Measurements from ENCODE around the gene NEU1. TPM values are rescaled to one million over a fixed set of nuclear protein-coding genes. Genes with fewer than 3 reads are reported as not detected.

The NEU1 gene
- total and polyA plus RNA-seq, 9 donors: 23.7 to 61.1 (median 28.2) TPM

DNA sequence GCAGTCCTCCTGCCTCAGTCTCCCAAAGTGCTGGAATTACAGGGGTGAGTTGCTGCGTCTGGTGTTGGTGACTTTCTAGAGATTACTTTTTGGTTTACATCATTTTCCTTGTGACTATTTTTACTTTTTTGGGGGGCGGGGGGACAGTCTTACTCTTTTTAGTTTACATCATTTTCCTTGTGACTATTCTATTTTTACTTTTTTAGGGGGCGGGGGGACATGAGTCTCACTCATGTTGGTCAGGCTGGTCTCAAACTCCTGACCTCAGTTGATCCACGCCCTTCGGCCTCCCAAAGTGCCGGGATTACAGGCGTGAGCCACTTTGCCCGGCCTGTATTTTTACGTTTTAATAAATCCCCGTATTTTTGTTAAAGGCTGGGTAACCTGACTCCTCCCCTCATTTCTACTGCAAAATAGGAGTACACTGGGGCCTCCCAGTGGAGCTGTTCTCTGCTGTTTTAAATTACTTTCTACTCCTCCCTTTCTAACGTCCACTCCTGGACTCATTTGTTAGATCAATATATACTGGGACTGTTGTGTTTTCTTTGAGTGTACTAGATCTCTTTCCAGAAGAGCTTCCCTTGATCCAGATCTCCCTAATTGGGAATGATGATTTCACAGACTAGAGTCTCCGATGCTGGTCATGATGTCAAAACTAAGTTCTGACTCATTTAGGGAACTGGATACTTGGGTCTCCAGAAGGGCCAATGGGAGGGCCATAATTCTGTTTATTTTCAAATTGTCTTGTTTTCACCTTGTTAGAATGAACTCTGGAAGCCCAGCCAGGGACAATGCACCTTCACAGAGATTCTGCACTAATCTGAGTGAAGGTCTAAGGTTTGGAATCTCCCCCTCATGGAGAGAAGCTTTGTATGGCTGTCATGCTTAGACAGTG lies 25.9 kb downstream of the NEU1 start:
- peak overlapping the region; percentile 97 for H3K4me3 ChIP-seq
- WGBS, 3 donors: 8 to 17% (median 15%) methylated on average over 12 of the region's 12 CpGs
- H3K9me3 ChIP-seq: no peaks in the 10 kb centered on the region
- TF ChIP-seq POLR2A (IDR thresholded peaks at IDR 0.05) (no peak), EP300 (IDR thresholded peaks at IDR 0.05) (no peak)
- TF ChIP-seq, protein P1, sequence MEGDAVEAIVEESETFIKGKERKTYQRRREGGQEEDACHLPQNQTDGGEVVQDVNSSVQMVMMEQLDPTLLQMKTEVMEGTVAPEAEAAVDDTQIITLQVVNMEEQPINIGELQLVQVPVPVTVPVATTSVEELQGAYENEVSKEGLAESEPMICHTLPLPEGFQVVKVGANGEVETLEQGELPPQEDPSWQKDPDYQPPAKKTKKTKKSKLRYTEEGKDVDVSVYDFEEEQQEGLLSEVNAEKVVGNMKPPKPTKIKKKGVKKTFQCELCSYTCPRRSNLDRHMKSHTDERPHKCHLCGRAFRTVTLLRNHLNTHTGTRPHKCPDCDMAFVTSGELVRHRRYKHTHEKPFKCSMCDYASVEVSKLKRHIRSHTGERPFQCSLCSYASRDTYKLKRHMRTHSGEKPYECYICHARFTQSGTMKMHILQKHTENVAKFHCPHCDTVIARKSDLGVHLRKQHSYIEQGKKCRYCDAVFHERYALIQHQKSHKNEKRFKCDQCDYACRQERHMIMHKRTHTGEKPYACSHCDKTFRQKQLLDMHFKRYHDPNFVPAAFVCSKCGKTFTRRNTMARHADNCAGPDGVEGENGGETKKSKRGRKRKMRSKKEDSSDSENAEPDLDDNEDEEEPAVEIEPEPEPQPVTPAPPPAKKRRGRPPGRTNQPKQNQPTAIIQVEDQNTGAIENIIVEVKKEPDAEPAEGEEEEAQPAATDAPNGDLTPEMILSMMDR (IDR thresholded peaks at IDR 0.05): no peak
- no peaks in the 10 kb centered on the region for H3K4me1 ChIP-seq (ENCODE audit: insufficient read depth)
- H3K36me3 ChIP-seq: no peaks in the 10 kb centered on the region
- H3K27me3 ChIP-seq: no peaks in the 10 kb centered on the region
- intact Hi-C loops (cut with DNase I): loop anchor here in 2 of 4 donors (10.0 kb wide), 2 partner anchors 102 to 292 kb away; partner anchors contain the start of genes ATP6V1G2 (in 1 of the 2), CLIC1 (in 1 of the 2), DDX39B (in 1 of the 2) and NFKBIL1 (in 1 of the 2)
- peak in 1 of 5 donors; percentile 16 for DNase-seq
- peak overlapping the region; percentile 49 to 93 for H3K27ac ChIP-seq

DNA sequence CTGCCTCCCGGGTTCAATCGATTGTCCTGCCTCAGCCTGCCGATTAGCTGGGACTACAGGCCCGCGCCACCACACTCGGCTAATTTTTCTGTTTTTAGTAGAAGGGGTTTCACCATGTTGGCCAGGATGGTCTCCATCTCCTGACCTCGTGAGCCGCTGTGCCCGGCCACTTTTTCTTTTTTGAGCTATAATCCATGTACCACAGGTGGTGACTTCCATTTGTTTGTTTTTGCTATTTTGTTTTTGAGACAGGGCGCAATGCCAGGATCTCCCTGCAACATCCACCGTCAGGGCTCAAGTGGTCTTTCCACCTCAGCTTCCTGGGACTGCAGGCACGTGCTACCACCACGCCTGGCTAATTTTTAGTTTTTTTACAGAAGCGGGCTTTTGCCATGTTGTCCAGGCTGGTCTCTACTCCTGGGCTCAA lies 26.6 kb downstream of the NEU1 start:
- no peaks in the 10 kb centered on the region for H3K9me3 ChIP-seq
- no peaks in the 10 kb centered on the region for H3K27me3 ChIP-seq
- H3K4me1 ChIP-seq (ENCODE audit: insufficient read depth): peaks cover 4% of the 10 kb centered on the region
- no peaks in the 10 kb centered on the region for H3K36me3 ChIP-seq
- intact Hi-C loops (cut with DNase I): loop anchor here in 2 of 4 donors (10.0 kb wide), 2 partner anchors 101 to 291 kb away; partner anchors contain the start of genes ATP6V1G2 (in 1 of the 2), CLIC1 (in 1 of the 2), DDX39B (in 1 of the 2) and NFKBIL1 (in 1 of the 2)
- DNase-seq: peak in 1 of 5 donors; percentile 27
- WGBS, 3 donors: 4 to 20% (median 10%) methylated on average over 14 of the region's 14 CpGs
- H3K4me3 ChIP-seq: peak overlapping the region; percentile 97
- peak overlapping the region; percentile 49 to 93 for H3K27ac ChIP-seq
- TF ChIP-seq, protein P1 (IDR thresholded peaks at IDR 0.05): no peak
- TF ChIP-seq EP300 (IDR thresholded peaks at IDR 0.05) (no peak), POLR2A (IDR thresholded peaks at IDR 0.05) (no peak)

DNA sequence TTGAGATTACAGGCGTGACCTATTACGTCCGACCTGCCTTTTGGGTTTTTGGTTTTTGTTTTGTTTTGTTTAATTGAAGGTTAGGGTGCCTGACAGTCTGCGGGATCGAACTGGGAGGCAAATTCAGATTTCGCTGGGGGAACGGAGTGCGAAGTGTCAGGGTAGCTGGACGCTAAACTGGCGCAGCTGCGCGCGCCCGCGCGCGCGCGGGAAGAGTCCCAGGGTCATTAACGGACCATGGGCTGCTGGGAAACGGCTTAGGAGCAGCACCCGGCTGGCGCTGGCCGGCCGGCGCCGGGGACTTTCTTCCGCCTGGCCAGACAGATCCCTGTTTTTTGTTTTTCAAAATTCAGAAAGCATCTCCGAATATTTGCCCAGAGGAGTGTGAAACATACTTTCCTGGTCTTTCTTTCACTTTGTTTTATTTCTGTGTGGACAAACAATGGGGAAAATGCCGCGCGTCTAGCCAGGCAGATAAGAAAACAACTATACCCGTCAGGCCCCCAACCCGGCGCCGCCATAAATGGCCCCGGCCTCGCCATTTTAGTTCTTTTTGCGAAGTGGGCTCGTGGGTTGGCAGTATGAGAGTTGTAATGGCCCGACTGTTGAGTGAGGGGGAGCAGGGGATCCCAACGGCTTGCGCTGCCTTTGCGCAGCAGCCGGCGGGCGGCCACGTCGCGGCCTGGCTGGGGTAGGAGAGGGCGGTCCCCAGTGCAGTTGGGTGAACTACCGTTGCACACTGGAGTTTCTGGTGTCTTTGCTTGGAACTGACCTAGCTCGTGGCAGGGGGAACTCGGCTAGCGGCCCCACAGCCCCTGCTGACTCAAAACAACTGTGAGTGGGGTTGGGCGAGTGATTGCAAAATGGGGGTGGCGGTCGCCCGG lies 28.0 kb downstream of the NEU1 start:
- no peaks in the 10 kb centered on the region for H3K36me3 ChIP-seq
- H3K9me3 ChIP-seq: no peaks in the 10 kb centered on the region
- peak; percentile 50 for TF ChIP-seq POLR2A (IDR thresholded peaks at IDR 0.05)
- TF ChIP-seq, protein P1 (IDR thresholded peaks at IDR 0.05): peak in 2 of 3 donors; percentile 13 to 16
- TF ChIP-seq EP300 (IDR thresholded peaks at IDR 0.05): no peak
- peak overlapping the region; percentile 91 to 93 for H3K27ac ChIP-seq
- H3K27me3 ChIP-seq: no peaks in the 10 kb centered on the region
- H3K4me1 ChIP-seq (ENCODE audit: insufficient read depth): peaks cover 7% of the 10 kb centered on the region
- 0 to 1% (median 0%) methylated on average over 58 to 59 of the region's 59 CpGs for WGBS, 3 donors
- intact Hi-C loops (cut with DNase I): loop anchor here (5.0 to 10.0 kb wide), 7 partner anchors 37 to 290 kb away; partner anchors contain the start of genes CLIC1 (in 2 of the 4), LY6G5C (in 2 of the 4), ATP6V1G2 (in 1 of the 4) and CSNK2B (in 1 of the 4)
- H3K4me3 ChIP-seq: peak overlapping the region; percentile 97
- peak; percentile 88 to 93 (median 88) for DNase-seq

Measured in ovary (tissue), 9 donors.